Subcutaneous abdominal adipose tissue (tissue), 5 donors: ENCODE measurements around the gene ADAMTS12.

Experiments
- H3K27ac ChIP-seq: one replicate; pipeline ENCODE4 v1.7.0; 2013; ENCODE audit warnings: low read depth, mild to moderate bottlenecking, inconsistent platforms, low read length, moderate library complexity
- H3K27me3 ChIP-seq, 5 donors: one replicate each; pipeline ENCODE4 v1.7.0; 2013; ENCODE audit warnings: low read length in 5 of 5, inconsistent platforms in 1 of 5; ENCODE audit not compliant: control insufficient read depth in 5 of 5, insufficient read depth in 4 of 5
- H3K36me3 ChIP-seq, 5 donors: one replicate each; pipeline ENCODE4 v1.7.0; 2013; ENCODE audit warnings: low read length in 5 of 5; ENCODE audit not compliant: control insufficient read depth in 5 of 5, insufficient read depth in 5 of 5
- H3K4me1 ChIP-seq, 5 donors: one replicate each; pipeline ENCODE4 v1.7.0; 2013; ENCODE audit warnings: low read length in 5 of 5, mild to moderate bottlenecking in 3 of 5, moderate library complexity in 1 of 5; ENCODE audit not compliant: control insufficient read depth in 5 of 5, insufficient read depth in 5 of 5
- H3K4me3 ChIP-seq, 5 donors: one replicate each; pipeline ENCODE4 v1.7.0; 2013; ENCODE audit warnings: low read length in 5 of 5, low read depth in 1 of 5
- H3K9ac ChIP-seq, 5 donors: one replicate each; pipeline ENCODE4 v1.7.0; 2013; ENCODE audit warnings: low read length in 5 of 5, mild to moderate bottlenecking in 4 of 5, moderate library complexity in 3 of 5
- H3K9me3 ChIP-seq, 5 donors: one replicate each; pipeline ENCODE4 v1.7.0; 2013; ENCODE audit warnings: low read length in 5 of 5; ENCODE audit not compliant: control insufficient read depth in 5 of 5
- donor health status: healthy.
- donor health status: healthy.
- donor health status: healthy.
- donor health status: healthy.
- donor health status: healthy.

Gene ADAMTS12

GRCh38 chr5:33774341-33774740 is 117.4 kb downstream of the ADAMTS12 start:
- Histone ChIP-seq H3K27me3 (no peaks in the 10 kb centered on the region), H3K4me1 (peaks cover 4 to 48% (median 39%) of the 10 kb centered on the region in 5 donors), H3K9me3 (no peaks in the 10 kb centered on the region), H3K27ac (peak overlapping the region; percentile 59), H3K36me3 (no peaks in the 10 kb centered on the region), H3K9ac (no peak overlapping the region), H3K4me3 (no peak overlapping the region)

- Histone ChIP-seq H3K9me3 (no peaks in the 10 kb centered on the region), H3K4me1 (peaks cover 4 to 64% (median 44%) of the 10 kb centered on the region in 5 donors), H3K27ac (peak overlapping the region; percentile 59), H3K9ac (no peak overlapping the region), H3K27me3 (no peaks in the 10 kb centered on the region), H3K36me3 (no peaks in the 10 kb centered on the region), H3K4me3 (no peak overlapping the region)
Observed at GRCh38 chr5:33772380-33772897, 119.4 kb downstream of the ADAMTS12 start.

GRCh38 chr5:33769968-33770367 is 121.8 kb downstream of the ADAMTS12 start:
- H3K9ac ChIP-seq = no peak overlapping the region
- H3K36me3 ChIP-seq = no peaks in the 10 kb centered on the region
- no peaks in the 10 kb centered on the region for H3K27me3 ChIP-seq
- H3K4me1 ChIP-seq = peaks cover 4 to 57% (median 44%) of the 10 kb centered on the region in 5 donors
- H3K27ac ChIP-seq = peak overlapping the region; percentile 56
- no peak overlapping the region for H3K4me3 ChIP-seq
- H3K9me3 ChIP-seq = no peaks in the 10 kb centered on the region

- Histone ChIP-seq H3K36me3 (no peaks in the 10 kb centered on the region), H3K27ac (peak overlapping the region; percentile 56), H3K9me3 (no peaks in the 10 kb centered on the region), H3K9ac (no peak overlapping the region), H3K27me3 (no peaks in the 10 kb centered on the region), H3K4me3 (no peak overlapping the region), H3K4me1 (peaks cover 4 to 50% (median 40%) of the 10 kb centered on the region in 5 donors)
Observed at GRCh38 chr5:33769196-33769595, 122.6 kb downstream of the ADAMTS12 start.

GRCh38 chr5:33766023-33766422 is 125.8 kb downstream of the ADAMTS12 start:
- H3K4me1 ChIP-seq = peaks cover 0 to 29% (median 19%) of the 10 kb centered on the region in 5 donors
- no peak overlapping the region for H3K9ac ChIP-seq
- no peak overlapping the region for H3K4me3 ChIP-seq
- H3K36me3 ChIP-seq = no peaks in the 10 kb centered on the region
- no peak overlapping the region for H3K27ac ChIP-seq
- no peaks in the 10 kb centered on the region for H3K27me3 ChIP-seq
- no peaks in the 10 kb centered on the region for H3K9me3 ChIP-seq

- Histone ChIP-seq H3K4me1 (peaks cover 0 to 37% (median 24%) of the 10 kb centered on the region in 5 donors), H3K9me3 (no peaks in the 10 kb centered on the region), H3K36me3 (no peaks in the 10 kb centered on the region), H3K9ac (no peak overlapping the region), H3K27ac (no peak overlapping the region), H3K4me3 (no peak overlapping the region), H3K27me3 (no peaks in the 10 kb centered on the region)
Observed at GRCh38 chr5:33764786-33765185, 127.0 kb downstream of the ADAMTS12 start.

- Histone ChIP-seq H3K27ac (no peak overlapping the region), H3K4me1 (peaks cover 0 to 28% (median 14%) of the 10 kb centered on the region in 5 donors), H3K9me3 (no peaks in the 10 kb centered on the region), H3K9ac (no peak overlapping the region), H3K4me3 (no peak overlapping the region), H3K27me3 (no peaks in the 10 kb centered on the region), H3K36me3 (no peaks in the 10 kb centered on the region)
Observed at GRCh38 chr5:33763435-33763834, 128.4 kb downstream of the ADAMTS12 start.

GRCh38 chr5:33762859-33763258 is 128.9 kb downstream of the ADAMTS12 start:
- no peak overlapping the region for H3K27ac ChIP-seq
- peaks cover 0 to 25% (median 14%) of the 10 kb centered on the region in 5 donors for H3K4me1 ChIP-seq
- H3K4me3 ChIP-seq = no peak overlapping the region
- no peaks in the 10 kb centered on the region for H3K36me3 ChIP-seq
- H3K9ac ChIP-seq = no peak overlapping the region
- no peaks in the 10 kb centered on the region for H3K27me3 ChIP-seq
- no peaks in the 10 kb centered on the region for H3K9me3 ChIP-seq

GRCh38 chr5:33761139-33761538 is 130.7 kb downstream of the ADAMTS12 start:
- Histone ChIP-seq H3K4me3 (no peak overlapping the region), H3K4me1 (peaks cover 0 to 24% (median 12%) of the 10 kb centered on the region in 5 donors), H3K27ac (no peak overlapping the region)

GRCh38 chr5:33758737-33759136 is 133.1 kb downstream of the ADAMTS12 start:
- Histone ChIP-seq H3K9ac (no peak overlapping the region), H3K27me3 (no peaks in the 10 kb centered on the region), H3K27ac (no peak overlapping the region)

More at GRCh38 chr5:33761139-33761538, 130.7 kb downstream of the ADAMTS12 start:
- Histone ChIP-seq H3K27me3 (no peaks in the 10 kb centered on the region), H3K36me3 (no peaks in the 10 kb centered on the region), H3K9me3 (no peaks in the 10 kb centered on the region), H3K9ac (no peak overlapping the region)

More at GRCh38 chr5:33758737-33759136, 133.1 kb downstream of the ADAMTS12 start:
- no peaks in the 10 kb centered on the region for H3K9me3 ChIP-seq
- no peaks in the 10 kb centered on the region for H3K36me3 ChIP-seq
- H3K4me1 ChIP-seq = peaks cover 0 to 33% (median 21%) of the 10 kb centered on the region in 5 donors
- no peak overlapping the region for H3K4me3 ChIP-seq
